GM15510 (cell line): Measurements from ENCODE around the gene MAML2.

Source experiments
- POLR2A ChIP-seq: IDR thresholded peaks from 3 replicates; pipeline ENCODE4 v1.6.1; 2011; ENCODE audit warnings: borderline replicate concordance; ENCODE audit not compliant: insufficient read length; ENCODE audit errors: extremely low read depth

The MAML2 gene

DNA sequence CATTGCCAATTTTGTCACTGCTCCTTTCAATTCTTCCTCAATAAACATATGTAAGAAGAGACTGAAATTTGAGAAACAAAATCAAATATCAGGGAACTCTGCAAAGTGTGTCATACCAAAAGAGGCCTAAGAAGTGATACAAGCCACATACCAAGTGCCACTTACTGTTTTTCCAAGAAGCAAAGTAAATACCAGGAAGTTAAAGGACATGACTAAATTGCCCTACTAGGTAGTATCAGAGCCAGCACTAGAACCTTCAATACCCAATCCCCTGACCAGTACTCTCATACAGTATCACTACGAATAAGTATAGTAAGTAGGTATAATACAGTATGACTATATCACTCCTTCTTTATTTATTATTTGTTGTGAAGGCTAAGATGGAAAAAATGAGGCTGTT, 13.6 kb downstream of the MAML2 start:
- no peak for TF ChIP-seq POLR2A

DNA sequence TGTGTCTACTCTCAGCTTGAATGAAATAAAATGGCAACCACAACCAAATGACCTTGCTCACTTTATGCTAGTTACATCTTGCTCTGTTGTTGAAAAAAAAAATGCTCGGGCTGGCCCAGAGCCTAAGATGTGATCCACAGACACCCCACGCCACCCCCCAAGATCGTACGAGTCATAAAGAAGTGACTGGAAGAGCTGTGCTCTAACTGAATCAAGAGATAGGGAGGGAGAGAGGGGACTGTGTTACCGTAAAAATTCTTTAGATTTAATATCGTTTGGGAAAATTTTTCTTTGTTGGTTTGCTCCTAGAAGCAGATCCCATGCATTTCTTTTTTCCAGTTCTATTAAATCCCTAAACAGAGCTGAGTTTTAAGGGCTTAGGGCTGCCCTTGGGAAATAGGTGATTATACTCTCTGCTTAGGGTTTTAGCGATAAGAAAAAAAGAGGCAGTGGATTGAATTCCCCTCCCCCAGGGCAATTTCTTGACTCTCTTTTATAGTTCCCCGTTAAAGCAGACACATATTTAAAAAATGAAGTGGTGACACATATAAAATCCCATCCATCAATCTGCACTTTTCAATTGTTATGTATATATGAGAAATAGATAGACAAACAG, 14.5 kb downstream of the MAML2 start:
- no peak for TF ChIP-seq POLR2A

- TF ChIP-seq POLR2A, result no peak
Measured at GRCh38 chr11:96326959-96327358, 16.0 kb downstream of the MAML2 start.

DNA sequence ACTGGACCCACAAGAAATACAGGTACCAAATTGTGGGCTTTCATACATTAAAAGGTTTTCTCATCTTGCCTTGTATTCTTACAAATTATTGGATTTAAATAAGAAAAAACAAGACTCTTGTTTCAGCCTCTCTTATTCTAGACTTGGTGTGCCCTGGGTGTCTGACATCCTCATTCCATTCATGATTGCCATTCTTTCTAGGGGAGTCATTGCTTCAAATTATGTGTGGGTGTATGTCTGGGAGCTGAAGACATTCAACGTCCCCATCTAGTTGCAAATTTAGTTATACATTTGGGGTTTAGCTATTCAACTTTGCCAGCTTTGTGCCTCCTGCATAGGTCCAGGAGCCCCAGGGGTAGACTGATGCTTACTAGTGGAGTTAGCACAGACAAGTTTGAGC, 18.1 kb downstream of the MAML2 start:
- TF ChIP-seq POLR2A, result no peak

DNA sequence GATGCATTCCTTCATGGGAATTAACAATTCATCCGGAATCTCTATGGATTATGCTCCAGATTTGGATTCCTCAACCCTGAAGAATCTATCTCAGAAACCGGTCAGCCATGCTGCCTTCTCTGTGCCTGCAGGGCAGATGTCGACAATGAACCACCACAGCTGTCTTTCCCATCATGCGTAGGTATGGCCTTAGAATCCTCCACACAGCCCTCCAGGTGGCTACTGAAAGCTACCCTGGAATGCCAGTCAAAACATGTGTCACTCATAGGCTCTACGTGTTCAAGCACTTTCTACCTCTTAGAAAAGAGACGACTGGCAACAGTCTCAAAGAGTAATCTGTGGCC, 19.4 kb downstream of the MAML2 start:
- TF ChIP-seq POLR2A, result no peak

DNA sequence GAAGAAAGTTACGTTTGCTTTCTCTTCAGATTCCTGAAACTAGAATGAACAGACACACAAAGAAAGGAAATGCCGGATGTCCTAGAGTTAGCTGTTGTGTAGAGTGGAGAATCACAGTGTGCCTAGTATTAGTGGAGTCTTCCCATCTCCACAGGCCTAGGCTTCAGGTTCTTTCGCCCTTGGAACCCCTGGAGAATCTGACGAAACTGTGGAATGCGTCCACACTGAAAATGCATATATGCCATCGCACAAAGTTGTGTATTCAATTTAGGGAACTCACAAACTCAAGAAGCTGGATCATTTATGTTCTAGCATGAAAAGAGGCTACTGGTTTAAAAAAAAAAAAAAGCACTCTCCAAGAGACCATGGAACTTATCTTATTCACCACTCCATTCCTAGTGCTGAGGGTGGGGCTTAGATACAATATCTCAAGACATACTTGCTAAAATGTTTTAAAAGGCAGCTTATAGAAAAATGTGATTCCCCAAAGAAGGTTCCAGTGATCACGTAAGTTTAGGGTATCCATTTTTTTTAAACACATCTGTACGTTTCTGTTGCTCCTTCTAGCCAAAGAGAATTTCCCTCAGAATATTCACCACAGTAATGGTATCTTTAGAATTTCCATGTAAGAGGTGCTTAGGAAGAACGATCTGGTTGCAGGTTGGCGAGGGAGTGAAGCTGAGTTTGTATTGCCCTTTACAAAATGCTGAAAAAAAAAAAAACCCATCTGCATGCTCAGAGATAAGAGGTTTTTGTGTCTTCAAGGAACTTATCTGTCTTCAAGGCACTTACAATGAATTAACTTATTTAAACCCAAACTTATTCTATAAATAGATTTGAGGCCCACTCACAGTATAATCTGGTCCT, 20.0 kb downstream of the MAML2 start:
- no peak for TF ChIP-seq POLR2A

DNA sequence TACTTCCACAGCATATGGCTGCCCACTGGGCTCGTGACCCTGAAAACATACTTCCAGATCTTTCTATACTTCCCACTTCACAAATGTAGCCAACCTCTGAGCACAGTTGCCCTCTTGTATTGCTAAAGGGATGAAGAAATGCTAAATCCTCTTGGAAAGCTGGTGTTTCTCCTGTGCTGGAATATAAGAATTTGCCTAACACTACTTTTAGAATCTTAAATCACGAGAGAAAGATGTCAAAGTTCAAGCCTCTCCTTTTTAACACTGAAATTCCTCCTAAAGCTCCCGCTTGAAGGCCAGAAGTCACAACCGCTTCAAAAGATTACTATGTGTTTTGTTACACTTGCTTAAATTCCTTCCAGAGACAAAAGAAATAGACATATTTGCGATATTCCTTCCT, 21.9 kb downstream of the MAML2 start:
- no peak for TF ChIP-seq POLR2A

DNA sequence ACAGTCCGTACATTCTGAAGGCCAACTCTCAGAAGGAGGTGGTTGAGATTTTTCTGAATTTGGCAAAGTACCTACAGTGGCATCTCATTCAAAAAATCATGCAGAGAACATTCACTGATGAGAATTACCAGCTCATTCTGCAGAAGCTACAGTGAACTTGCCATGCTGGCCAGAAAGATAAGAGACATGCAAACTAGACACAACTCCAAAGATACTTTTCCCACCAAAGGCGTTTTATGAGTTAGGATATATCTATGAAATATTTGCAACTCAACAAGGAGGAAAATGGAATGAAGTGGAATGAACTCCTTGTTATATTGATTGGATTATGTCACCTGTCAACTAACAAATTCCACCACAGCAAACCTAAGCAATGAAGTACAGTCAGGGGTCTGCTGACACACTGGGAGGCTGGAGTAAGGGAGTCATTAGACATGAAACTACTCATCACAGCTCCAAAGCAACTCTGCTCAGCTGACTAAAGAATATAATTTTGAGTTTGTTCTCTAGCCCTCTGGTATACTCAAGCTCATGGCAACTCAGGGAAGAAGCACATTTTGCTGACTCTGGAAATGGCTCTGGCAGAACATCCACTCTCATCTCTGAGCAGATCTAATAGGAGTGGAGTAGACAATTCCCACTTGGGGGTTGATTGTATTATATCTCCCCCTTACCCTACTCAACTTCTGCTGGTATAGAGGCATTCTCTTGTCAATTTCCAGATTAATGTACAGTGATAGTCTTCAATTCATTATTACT, 22.9 kb downstream of the MAML2 start:
- no peak for TF ChIP-seq POLR2A

DNA sequence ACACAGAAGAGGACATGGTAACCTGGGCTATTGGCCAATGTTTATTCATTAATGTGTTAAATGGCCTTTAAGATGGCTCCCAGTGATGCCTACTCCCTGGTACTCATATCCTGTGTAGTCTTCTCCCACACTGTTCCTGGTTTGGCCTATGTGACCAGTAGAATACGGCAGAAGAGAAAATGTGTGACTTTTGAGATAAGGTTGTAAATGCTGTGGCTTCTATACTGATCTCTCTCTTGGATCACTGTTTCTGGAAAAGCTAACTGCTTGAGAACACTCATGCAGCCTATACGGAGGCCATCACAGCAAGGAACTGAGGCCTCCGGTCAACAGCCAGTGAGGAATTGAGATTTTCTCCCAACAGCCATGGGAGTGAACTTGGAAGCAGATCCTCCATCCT, 24.1 kb downstream of the MAML2 start:
- TF ChIP-seq POLR2A, result no peak

DNA sequence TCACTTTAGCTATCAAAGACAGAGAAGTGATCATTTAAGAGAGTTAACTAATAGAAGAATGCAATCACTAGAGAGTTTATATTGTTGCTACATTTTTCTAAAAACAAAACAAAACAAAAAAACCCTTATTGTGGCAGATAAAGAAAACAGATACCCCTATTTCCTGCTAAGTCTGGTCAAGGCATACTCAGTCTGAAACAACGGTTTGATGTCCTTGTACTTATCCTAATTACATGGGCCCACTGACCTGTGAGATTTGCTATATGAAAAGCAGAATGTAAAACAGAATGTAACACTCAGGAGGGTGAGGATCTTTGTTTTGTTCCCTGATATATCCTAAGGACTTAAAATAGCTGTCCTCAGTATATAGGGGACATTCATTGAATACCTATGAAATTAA, 24.6 kb downstream of the MAML2 start:
- TF ChIP-seq POLR2A, result no peak

DNA sequence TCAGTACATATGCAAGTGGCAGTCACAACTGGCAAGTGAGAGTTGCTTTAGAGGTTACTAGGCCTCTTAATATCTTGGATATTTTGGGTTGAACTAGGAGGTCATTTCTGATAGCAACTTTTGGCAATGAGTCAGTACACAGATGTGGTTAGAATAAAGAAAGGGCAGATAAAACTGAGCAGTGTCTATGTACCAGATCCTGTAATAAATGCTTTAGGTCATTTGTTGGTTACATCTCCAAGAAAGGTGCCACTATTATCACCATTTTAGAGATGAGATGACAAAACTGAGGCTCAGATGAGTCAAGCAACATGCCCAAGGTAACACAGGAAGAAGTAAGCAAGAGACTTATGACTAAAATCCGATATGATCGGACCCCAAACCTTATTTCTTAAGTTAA, 25.0 kb downstream of the MAML2 start:
- no peak for TF ChIP-seq POLR2A

GRCh38 chr11:96317571-96317970, 25.4 kb downstream of the MAML2 start:
- TF ChIP-seq POLR2A, result no peak

DNA sequence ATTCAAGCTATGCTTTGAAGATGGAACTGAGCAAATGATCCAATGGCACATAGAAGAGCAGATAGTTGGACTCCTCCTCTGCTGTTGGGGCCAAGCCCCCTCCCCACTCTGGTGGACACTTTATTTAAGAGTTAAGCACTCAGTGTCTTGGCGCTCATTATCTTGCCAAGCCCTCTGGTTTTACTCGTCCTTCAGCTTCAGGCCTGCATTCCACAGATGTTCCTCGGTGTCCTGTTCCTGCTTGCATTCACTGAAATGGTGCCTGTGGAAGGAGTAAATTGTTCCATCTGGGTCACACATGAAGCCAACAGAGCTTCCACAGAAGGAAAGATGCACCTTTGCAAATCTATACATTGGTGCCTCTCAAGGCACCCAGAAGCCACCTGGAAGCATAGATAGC, 26.1 kb downstream of the MAML2 start:
- TF ChIP-seq POLR2A, result no peak

GRCh38 chr11:96315476-96315875, 27.5 kb downstream of the MAML2 start:
- TF ChIP-seq POLR2A, result no peak

GRCh38 chr11:96314326-96315020, 28.5 kb downstream of the MAML2 start:
- no peak for TF ChIP-seq POLR2A
